ENCODE results near the gene TBX6. TPM values are rescaled to one million over a fixed set of nuclear protein-coding genes. Genes with fewer than 3 reads are reported as not detected.

The TBX6 gene
- total and polyA plus RNA-seq, 2 of the 4 experiments (the other 2 are of a cell fraction) = 0.10 TPM; not detected in 1

GRCh38 chr16:30120340-30121105, 28.8 kb upstream of the TBX6 start:
- ATAC-seq (ENCODE audit: low read depth) (no peak), DNase-seq (no peak)
- in situ Hi-C loops (cut with MboI; ENCODE audit: low sequenced_read_pairs) (no loop called here), dilution Hi-C loops (cut with HindIII; ENCODE audit: low sequenced_read_pairs, unreplicated experiment) (no loop called here), intact Hi-C loops (cut with micrococcal nuclease) (no loop called here)
- no CpG with 5 or more reads among the region's 3 CpGs for WGBS, 2 experiments (ENCODE audit: extremely low coverage in 2 of 2, insufficient read length in 1 of 2)
- H2AFZ ChIP-seq (replicated peaks; ENCODE audit: low read length, poor library complexity) = no peak overlapping the region
- no peak for TF ChIP-seq POLR2A (IDR thresholded peaks at IDR 0.05; ENCODE audit: low read depth, low read length)
- TF ChIP-seq RFX5 (IDR thresholded peaks at IDR 0.05; ENCODE audit: low read depth, low read length) = no peak
- no peak for TF ChIP-seq FOS (IDR thresholded peaks at IDR 0.05; ENCODE audit: low read depth, low read length)
- no peak for TF ChIP-seq BHLHE40 (IDR thresholded peaks at IDR 0.05; ENCODE audit: low read depth, low read length)
- TF ChIP-seq CHD1 (IDR thresholded peaks at IDR 0.05; ENCODE audit: low read depth, low read length) = no peak
- TF ChIP-seq MXI1 (IDR thresholded peaks at IDR 0.05; ENCODE audit: borderline replicate concordance, low read depth, low read length) = no peak
- TF ChIP-seq CEBPB (IDR thresholded peaks at IDR 0.05; ENCODE audit: low read depth, low read length) = no peak
- no peak for TF ChIP-seq CTCF (conservative IDR thresholded peaks at IDR 0.05; ENCODE audit: low read depth, low read length)
- no peak for TF ChIP-seq ELK1 (IDR thresholded peaks at IDR 0.05; ENCODE audit: borderline replicate concordance, low read depth, low read length)
- no peak for TF ChIP-seq RAD21 (IDR thresholded peaks at IDR 0.05; ENCODE audit: low read length)
- TF ChIP-seq USF2 (IDR thresholded peaks at IDR 0.05; ENCODE audit: low read depth, low read length) = no peak
- no peak for TF ChIP-seq RCOR1 (IDR thresholded peaks at IDR 0.05; ENCODE audit: insufficient replicate concordance, low read length)
- no peak for TF ChIP-seq SMC3 (IDR thresholded peaks at IDR 0.05; ENCODE audit: low read depth, low read length)
- TF ChIP-seq MAFK (IDR thresholded peaks at IDR 0.05; ENCODE audit: low read depth, low read length) = no peak
- no peak overlapping the region for H3K18ac ChIP-seq (ENCODE audit: low read depth, low read length)
- H4K91ac ChIP-seq (ENCODE audit: insufficient read depth, low read depth, low read length) = no peak overlapping the region
- H3K56ac ChIP-seq (ENCODE audit: extremely low read depth, insufficient read depth, low read length) = no peak overlapping the region
- peaks cover 12% of the 10 kb centered on the region for H3K4me1 ChIP-seq (ENCODE audit: control insufficient read depth, insufficient read depth, low read length)
- no peak overlapping the region for H3K9ac ChIP-seq (ENCODE audit: low read depth, low read length)
- no peak overlapping the region for H3K4me2 ChIP-seq (ENCODE audit: low read depth, low read length)
- no peak overlapping the region for H2BK5ac ChIP-seq (ENCODE audit: low read depth, low read length, poor library complexity, severe bottlenecking)
- CTCF ChIA-PET = interaction anchor here (1.4 kb wide), 1 partner anchor 8 kb away, joined by 4 read pairs; the partner anchor contains the start of gene GDPD3
- H3K4ac ChIP-seq (ENCODE audit: low read depth, low read length) = no peak overlapping the region
- no peak overlapping the region for H3K14ac ChIP-seq (replicated peaks; ENCODE audit: low read depth, low read length)
- peaks cover 32% of the 10 kb centered on the region for H3K36me3 ChIP-seq (ENCODE audit: control insufficient read depth, insufficient read depth, low read length)
- H2BK20ac ChIP-seq (ENCODE audit: low read depth, low read length) = no peak overlapping the region
- H4K5ac ChIP-seq (ENCODE audit: low read depth, low read length) = no peak overlapping the region
- no peak overlapping the region for H3K27ac ChIP-seq (ENCODE audit: insufficient read depth, low read length)
- no peaks in the 10 kb centered on the region for H3K9me3 ChIP-seq (ENCODE audit: control insufficient read depth, insufficient read depth, low read length)
- H4K20me1 ChIP-seq (ENCODE audit: insufficient read depth, low read length) = no peaks in the 10 kb centered on the region
- peaks cover 5% of the 10 kb centered on the region; the same call in 1 of the 2 replicates for H3K9me1 ChIP-seq (ENCODE audit: insufficient read depth, low read length)
- BruUV-seq (replicated peaks) = no TSS peak
- no peak overlapping the region for H2BK120ac ChIP-seq (ENCODE audit: low read depth, low read length)
- H3K79me1 ChIP-seq (ENCODE audit: low read depth in 1 of 2, low read length in 2 of 2) = peaks cover 0 to 18% of the 10 kb centered on the region in 2 experiments; a peak in 2 of 4 replicates
- H3K4me3 ChIP-seq (ENCODE audit: insufficient read depth, low read depth, low read length) = no peak overlapping the region
- no peak overlapping the region for H3K23ac ChIP-seq (ENCODE audit: low read depth, low read length)
- no peak overlapping the region for H2AK5ac ChIP-seq (ENCODE audit: low read depth, low read length)
- no peak overlapping the region for H4K8ac ChIP-seq (ENCODE audit: low read depth in 2 of 2, low read length in 2 of 2)
- H2BK15ac ChIP-seq (ENCODE audit: low read depth, low read length) = no peak overlapping the region
- H2AK9ac ChIP-seq (replicated peaks; ENCODE audit: low read depth, low read length, poor library complexity) = no peak overlapping the region
- H3K27me3 ChIP-seq (ENCODE audit: control insufficient read depth, insufficient read depth, low read length) = no peaks in the 10 kb centered on the region
- POLR2A ChIA-PET (ENCODE audit: unreplicated experiment) = no interaction called here
